Stimulated activated CD4-positive, alpha-beta T cell treated with anti-CD3 and anti-CD28 coated beads, Interleukin-4, amount 100 ng/mL, for 1 hour (primary cell): ENCODE measurements around the gene GPS1.

Source experiments
- DNase-seq: peaks from one replicate; pipeline ENCODE4 v3.0.0-alpha.2; 2020

GPS1 gene

DNA sequence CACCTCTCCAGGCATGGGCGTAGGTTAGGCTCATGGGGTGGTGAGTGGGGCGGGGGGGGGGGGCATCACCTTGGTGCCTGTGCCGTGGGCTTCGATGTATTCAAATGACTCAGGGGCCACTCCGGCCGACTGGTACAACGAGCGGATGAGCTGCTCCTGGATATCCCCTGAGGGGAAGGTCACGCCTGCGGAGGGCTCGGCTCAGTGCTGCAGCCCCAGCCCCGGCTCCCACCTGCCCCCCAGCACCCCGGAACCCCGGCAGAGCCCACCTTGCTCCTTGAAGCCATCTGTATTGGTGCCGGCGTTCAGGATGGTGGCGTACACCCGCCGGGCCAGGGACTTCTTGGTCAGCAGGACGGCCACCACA lies 40.9 kb downstream of the GPS1 start:
- DNase-seq, result peak; percentile 2

DNA sequence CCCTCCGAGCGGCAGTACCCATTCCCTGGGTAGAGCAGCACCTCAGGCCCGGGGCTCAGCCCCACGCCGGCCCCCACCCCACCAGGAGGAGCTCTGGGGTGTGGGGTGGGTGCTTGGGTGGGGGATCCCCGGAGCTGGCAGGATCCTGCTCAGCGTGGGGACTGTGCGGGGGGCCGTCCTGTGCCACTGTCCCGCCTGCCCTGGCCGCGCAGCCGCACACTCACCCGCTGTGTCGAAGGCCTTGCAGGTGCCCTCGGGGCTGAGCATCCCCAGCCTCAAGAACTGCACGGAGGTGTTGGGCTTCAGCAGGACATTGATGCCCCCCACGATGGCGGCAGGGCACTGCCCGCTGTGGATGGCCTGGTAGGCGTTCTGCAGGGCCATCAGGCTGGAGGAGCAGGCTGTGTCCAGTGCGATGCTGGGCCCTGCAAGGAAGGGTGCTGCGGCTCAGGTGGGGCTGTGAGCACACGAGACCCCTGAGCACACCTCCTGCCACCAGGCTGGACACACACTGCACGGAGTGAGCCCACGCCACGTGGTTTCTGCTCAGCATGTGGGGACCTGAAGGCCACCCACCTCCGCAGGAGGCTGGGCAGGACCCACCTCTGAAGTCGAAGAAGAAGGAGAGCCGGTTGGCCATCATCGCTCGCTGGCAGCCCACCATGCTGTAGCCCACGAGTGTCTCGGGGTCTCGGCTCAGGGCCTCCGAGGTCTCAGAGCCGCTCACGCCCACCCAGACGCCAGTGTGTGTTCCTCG lies 41.5 kb downstream of the GPS1 start:
- no peak for DNase-seq

DNA sequence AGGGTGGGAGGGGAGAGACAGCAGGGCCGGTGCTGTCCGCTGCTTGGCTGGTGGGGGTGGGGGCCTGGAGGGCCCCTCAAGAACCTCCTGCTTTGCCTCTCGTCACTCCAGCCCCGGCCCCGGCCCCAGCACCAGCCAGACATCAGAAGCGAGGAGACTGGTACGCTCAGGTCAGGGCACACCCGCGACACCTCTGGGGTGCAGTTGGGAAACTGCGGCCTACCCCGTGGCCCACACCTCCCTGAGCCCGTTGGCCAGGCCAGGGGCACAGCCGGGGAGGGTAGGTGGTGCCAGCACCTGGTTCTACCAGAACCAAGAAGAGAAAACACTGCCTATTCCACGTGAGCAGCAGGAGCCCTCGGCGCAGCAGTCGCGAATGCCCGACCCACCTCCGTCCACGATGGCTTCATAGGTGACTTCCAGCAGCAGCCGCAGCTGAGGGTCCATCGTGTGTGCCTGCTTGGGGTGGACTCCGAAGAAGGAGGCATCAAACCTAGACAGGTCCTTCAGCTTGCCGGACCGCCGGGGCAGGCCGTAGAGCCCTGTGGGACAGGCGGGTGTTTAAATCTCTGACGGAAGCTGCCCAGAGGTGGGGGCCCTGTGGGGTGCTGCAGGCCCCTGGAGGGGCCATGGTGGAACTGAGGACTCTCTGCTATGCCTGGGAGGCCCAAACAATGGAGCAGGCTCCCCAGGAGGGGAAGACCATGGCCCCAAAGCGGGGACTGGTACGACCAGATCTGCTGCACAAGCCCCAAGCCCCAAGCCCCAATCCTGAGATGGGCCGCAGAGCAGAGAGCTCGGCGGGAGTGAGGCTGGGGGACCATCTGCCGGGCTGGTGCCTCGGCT lies 43.5 kb downstream of the GPS1 start:
- no peak for DNase-seq

- DNase-seq, result no peak
Observed at GRCh38 chr17:82095777-82096708, 44.3 kb downstream of the GPS1 start.

- no peak for DNase-seq
Observed at GRCh38 chr17:82096709-82097183, 45.0 kb downstream of the GPS1 start.

DNA sequence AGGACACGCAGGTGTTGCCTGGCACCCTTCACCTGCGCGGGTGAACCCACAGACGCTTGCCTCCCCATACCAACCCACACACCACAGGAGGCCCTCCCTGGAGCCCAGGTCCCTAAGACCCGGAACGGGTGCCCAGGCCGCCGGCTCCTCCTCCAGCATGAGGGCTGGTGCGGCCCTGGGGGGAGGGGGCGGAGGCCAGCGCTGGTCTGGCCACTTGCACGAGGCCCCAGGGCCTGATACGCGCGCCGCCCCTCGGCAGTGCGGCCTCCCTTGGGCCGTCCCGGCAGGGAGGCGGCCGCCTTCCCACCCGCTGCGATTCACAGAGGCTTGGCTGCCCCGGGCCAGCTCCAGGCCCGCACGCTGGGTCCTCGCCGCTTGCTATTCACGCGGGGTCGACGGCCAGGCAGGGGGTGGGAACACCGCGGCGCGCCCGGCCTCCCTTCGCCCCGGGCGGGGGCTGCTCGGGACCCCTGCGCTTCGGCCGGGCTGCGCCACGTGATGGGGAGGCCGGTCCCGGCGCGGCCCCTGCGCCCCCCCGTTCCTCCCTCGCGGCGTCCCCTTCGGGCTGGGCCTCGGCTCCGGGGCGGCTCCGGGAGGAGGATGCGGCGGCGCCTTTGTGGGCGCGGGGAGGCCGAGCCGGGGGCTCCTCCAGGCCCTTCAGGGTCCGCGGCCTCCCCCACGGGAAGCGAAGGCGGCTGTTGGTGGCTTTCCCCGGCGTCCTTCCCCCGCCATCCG lies 45.7 kb downstream of the GPS1 start:
- peak; percentile 58 for DNase-seq

- no peak for DNase-seq
Observed at GRCh38 chr17:82097919-82098168, 46.1 kb downstream of the GPS1 start.

DNA sequence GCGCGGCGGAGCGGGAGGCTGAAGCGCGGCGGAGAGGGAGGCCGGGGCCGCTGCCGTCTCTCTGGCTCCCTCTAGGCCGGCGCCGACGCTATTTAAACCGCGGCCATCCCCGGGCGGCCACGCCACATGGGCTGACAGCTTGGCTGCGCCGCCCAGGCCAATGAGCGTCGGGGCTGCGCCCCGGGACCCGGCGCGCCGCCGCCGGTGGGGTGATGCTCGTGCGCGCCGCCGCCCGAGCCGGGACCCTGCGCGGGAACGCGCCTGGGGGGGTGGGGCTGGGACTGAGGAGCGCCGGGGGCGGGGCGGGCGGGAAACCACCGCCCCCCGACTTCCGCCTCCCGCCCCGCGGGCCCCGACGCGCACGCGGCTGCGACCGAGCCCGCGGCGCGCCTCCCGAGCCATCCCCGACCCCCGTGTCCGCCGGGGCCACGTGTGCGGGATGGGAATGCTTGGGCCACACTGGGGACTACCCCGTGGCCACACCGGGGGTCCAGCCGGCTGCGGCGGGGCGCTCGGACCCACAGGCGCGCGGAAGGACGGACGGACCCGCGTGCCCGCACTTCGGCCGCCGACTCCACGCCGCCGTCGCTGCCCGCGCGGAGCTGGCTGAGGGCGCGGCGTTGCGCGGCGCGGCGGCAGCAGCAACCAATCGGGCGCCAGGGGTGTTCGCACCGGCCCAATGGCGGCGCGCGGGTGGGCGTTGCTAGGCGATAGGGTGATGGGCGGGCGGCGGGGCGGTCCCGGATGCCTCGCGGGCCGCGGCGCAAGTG lies 46.7 kb downstream of the GPS1 start, which contains the start of gene FASN:
TSS of gene FASN (minus strand) at position 68 of the 770 bp plus-strand sequence. CDS start 1,791 bp downstream, outside the sequence.
- DNase-seq, result peak; percentile 95

DNA sequence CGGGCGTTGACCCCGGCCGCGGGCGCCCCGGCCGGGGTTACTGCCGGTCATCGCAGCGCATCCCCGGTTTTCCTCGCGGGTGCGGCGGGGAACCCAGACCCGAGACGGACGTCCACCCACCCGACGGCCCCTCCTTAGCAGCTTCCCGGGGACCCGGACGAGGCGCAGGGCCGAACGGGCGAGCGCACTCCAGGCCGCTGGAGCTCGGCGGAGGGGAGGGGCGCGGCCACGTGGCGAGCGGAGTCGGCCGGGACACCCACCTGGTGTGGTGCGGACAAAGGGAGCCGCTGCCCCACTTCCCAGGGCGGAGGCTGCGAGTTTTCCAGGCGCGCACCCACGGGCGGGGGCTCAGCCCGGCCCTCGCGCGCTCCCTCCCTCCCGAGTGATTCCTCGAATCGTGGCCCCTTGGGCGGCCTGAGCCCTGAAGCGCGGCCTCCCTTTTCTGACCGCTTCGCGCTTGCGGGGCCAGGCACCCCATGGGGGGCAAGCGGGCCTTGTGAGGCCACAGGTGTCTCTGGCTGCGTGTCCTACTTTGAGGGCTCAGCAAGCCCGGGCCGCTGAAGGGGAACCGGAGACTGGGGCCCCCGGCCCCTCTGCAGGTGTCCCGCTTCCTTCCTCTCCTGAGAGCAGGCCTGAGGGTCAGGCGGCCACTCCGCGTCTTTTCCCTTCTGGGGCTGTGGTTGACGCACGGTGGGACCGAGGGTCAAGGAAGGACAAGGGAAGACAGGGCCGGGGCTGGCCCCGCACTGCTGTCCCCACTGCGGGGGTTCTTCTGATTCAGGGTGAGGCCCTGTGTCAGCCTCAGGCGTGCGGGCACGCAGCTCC lies 47.5 kb downstream of the GPS1 start:
- DNase-seq, result no peak

DNA sequence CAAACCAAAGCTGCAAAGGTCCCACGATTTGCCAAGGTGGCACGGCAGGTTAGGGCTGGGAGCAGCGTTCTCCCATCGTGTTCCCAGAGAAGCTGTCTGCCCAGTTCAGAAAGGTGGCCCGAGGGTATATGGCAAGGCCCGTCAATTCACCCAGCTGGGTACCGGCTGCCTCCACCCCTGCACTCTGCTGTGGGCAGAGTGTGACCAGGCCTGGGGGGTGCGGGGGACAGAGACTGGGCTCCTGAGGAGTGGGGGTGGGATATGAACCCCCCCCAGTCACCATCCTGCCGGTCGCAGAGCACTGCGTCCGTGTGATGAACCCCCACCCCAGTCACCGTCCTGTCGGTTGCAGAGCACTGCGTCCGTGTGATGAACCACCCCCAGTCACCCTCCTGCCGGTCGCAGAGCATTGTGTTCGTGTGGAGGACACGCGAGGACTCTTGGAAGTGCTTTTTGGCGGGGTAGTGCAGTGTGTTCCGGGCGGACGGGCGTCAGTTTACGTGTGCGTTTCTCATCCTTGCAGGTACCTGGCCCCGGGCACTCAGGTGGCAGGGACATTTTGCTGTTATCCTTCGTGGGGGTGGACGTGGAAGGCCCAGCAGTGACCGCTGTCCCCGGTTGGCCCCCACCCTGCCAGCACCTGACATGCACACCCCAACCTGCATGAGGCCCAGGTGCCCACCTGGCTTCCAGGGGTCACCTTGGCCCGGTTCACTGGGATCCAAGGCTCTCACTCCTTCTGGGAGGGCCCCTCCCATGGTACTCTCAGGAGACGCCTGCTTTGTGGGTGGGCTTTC lies 49.0 kb downstream of the GPS1 start:
- DNase-seq, result no peak

DNA sequence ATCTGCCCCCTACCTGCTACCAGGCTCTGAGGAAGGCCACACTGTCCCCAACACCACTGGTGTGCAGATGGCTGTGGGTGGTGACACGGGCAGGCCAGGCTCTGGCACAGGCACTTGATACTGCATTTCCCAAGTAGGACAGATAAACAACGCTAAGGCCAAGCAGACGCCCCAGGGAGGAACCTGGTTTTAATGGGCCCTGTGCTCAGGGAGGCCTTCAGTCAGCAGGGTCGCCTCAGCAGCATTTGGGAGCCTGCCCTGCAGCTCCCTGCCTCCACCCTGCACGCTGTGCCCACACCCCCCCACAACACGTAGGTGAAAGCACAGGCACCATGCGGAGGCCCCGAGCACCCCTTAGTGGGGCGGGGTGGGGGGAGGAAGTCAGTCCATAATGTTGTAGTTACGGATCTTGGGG lies 49.6 kb downstream of the GPS1 start:
- no peak for DNase-seq

DNA sequence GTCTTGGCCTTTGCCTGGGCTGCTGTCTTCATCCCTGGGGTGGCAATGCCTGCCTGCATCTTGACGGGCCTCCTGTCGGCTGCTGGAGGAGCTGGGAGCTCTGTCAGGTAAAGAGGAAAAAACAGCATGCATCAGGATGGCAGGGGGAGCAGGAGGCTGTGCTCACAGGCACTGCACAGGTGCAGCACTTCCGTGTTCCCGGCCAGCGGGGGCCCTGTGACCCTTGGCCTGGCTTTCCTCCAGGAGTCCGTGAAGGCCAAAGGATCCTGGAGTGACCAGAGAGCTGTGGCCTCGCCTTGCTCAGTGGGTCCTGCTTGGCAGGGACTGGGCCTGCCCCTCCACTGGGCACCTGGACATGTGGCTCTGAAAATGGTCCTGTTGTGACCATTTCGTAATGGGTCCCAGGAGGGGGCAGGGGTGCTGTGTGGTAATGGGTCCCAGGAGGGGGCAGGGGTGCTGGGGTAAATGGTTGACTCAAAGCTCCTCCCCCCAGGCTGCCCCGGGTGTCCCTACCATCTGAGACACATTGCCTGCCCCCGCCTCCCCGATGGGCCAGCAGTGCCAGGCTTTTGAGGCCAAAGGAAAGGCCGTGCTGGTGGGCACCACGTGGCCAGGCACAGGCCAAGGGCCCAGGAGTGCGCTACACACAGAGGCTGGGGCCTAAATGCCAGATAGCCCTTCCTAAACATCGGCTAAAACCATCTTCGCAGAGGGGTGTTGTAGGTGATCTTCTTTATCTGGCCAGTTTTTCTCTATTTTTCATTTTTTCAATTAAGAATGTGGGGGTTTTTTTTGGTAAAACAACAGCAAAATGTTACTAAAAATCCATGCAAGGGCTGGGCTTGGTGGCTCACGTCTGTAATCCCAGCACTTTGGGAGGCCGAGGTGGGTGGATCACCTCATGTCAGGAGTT lies 50.3 kb downstream of the GPS1 start:
- no peak for DNase-seq

- no peak for DNase-seq
Observed at GRCh38 chr17:82103553-82104451, 52.1 kb downstream of the GPS1 start.

GRCh38 chr17:82104797-82105416 lies 53.2 kb downstream of the GPS1 start:
- DNase-seq, result no peak

DNA sequence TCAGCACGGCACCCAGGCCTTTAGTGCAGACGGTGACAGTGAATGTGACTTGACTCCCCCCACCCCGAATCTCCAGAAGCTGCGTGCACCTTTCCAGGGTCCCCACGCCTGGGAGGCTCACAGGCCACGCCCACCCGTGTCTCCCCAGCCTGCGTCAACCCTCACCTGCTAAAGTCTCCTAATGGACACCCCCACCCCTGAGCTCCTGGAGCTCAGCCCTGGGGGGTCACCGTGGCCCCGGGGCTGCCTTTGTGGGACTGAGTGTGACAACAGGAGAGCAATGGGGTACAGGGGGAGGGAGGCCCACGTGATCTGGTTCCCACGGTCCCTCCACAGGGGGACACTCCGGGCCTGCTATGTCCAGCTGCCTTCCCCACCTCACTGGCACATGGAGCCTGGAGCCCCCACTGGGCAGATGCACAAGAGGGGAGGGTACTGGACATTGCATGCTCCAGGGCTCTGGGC lies 53.8 kb downstream of the GPS1 start:
- DNase-seq, result no peak

DNA sequence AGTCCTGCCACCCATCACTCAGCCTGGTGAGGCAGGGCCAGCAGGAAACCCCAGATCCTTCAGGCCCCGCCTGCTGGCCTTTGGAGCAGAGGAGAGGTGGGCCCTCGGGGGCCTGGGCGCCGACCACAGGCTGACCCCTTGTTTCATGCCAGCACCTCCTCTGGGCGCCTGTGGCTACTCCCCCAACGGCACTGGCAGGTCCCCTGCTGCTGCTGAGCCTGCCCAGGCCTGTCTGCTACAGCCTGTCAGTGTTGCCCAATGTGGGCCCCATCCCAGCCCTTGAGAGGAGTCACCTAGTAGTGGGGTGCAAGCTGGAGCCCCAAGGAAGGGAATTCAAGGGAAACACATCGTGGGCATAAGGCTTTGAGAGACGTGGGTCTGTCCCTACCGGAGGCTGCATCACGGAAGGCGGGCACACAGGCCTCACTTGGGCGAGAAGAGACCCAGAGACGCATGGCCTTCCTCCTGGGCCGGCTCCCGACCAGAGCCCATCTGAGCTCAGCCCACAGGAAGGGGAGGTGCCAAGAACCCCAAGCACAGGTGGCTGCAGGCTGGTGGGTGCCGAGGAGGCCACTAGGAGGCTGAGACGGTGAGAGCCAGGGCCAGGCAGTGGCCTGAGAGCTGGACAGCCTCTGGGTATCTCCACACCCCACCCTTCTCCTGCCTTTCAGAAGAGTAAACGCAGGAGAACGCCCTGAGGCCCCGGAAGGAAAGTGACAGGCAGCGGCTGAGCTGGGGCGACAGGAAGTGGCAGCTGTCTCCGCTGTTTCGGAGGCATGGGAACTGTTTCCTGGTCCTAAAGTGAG lies 54.4 kb downstream of the GPS1 start:
- DNase-seq, result peak; percentile 59
